Measurements from ENCODE around the gene UNC119. TPM values are rescaled to one million over a fixed set of nuclear protein-coding genes. Genes with fewer than 3 reads are reported as not detected.
"Not testable (repeated sequence)": the region's sequence is repeated elsewhere in the genome, so short reads cannot be mapped to it uniquely, and the experiment has no call there.

UNC119 gene
- total RNA-seq, 4 donors from 2014 or later, result 17.4 to 25.3 (median 21.1) TPM

DNA sequence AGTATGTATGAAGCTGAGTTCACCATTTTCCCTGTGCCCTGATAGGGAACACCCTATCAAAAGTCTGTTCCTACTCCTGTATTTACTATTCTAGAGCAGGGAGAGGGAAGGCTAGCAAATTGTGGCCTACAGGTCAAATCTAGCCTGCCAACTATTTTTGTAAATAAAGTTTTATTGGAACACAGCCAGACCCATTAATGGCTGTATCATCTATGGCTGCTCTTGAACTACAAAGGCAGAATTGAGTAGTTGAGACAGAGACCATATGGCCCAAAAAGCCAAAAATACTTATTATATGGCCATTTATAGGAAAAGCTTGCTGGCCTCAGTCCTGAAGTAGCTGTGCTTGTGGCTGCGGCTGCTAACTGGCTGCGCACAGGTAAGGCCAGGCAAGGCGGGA is 28.5 kb upstream of the UNC119 start:
- Histone ChIP-seq H3K27me3 (no peaks in the 10 kb centered on the region), H3K4me3 (no peak overlapping the region), H3K27ac (no peak overlapping the region), H3K36me3 (peaks cover 8 to 63% (median 10%) of the 10 kb centered on the region in 3 donors), H3K9me3 (no peaks in the 10 kb centered on the region), H3K4me1 (peaks cover 6 to 12% (median 6%) of the 10 kb centered on the region in 3 donors)
- TF ChIP-seq CTCF (IDR thresholded peaks at IDR 0.05), result no peak
- no peak for TF ChIP-seq POLR2A (IDR thresholded peaks at IDR 0.05)
- DNase-seq, result no peak
- 94 to 100% methylated on average over 3 of the region's 3 CpGs for WGBS, 2 donors
- intact Hi-C loops (cut with DNase I), result no loop called here

DNA sequence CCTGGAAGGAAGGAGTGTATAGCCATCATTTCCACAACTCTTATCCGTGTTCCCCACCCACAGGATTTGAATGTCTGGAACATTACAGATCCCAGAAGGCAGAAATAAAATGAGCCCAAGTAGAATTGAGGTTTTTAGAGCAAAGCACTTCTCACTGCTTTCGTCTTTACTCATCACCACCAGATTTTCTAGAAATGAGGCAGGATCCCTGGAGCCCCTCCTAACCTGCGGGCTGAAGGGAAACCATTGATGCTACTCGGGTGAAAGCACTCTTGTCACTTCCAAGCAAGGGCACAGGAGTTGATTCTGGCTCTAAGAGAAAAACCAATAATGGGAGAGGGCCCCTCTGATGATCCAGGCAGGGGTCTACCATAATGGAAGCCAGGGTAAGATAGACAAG is 27.1 kb upstream of the UNC119 start:
- Histone ChIP-seq H3K9me3 (no peaks in the 10 kb centered on the region), H3K27me3 (no peaks in the 10 kb centered on the region), H3K27ac (no peak overlapping the region), H3K4me3 (no peak overlapping the region), H3K4me1 (peaks cover 6 to 20% (median 6%) of the 10 kb centered on the region in 3 donors), H3K36me3 (peaks cover 7 to 51% (median 8%) of the 10 kb centered on the region in 3 donors)
- intact Hi-C loops (cut with DNase I), result no loop called here
- TF ChIP-seq CTCF (IDR thresholded peaks at IDR 0.05) (no peak), POLR2A (IDR thresholded peaks at IDR 0.05) (no peak)
- no peak for DNase-seq
- WGBS, 2 donors, result 74 to 97% methylated on average over 4 of the region's 4 CpGs

- 89 to 91% methylated on average over 4 of the region's 8 CpGs for WGBS, 2 donors
- no peaks in the 10 kb centered on the region for H3K27me3 ChIP-seq
- H3K9me3 ChIP-seq, result no peaks in the 10 kb centered on the region
- no peak overlapping the region for H3K27ac ChIP-seq
- peaks cover 0 to 50% (median 0%) of the 10 kb centered on the region in 3 donors for H3K36me3 ChIP-seq
- no peak for DNase-seq
- peaks cover 6 to 20% (median 6%) of the 10 kb centered on the region in 3 donors for H3K4me1 ChIP-seq
- intact Hi-C loops (cut with DNase I), result no loop called here
- TF ChIP-seq POLR2A (IDR thresholded peaks at IDR 0.05), result no peak
- TF ChIP-seq CTCF (IDR thresholded peaks at IDR 0.05), result no peak
- no peak overlapping the region for H3K4me3 ChIP-seq
These were observed 26.1 kb upstream of the UNC119 start for GRCh38 chr17:28578246-28579195.

DNA sequence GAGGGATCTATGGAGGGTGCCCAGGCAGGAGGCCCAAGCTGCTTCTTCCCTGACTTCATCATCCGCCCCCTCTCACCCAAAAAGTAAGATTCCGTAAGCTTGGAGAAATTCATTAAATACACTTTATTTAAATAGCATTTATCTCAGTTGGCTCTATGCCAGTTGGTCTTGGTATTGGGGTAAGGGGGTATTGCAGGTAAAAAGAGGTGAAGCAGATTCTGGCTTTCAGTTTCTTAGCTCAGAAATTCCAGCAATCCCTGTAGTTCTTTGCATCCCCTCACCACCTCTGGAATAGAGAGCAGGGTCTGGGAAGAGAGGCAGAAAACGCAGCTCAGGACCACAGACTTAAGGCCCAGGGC is 25.0 kb upstream of the UNC119 start:
- WGBS, 2 donors, result 81 to 97% methylated on average over 3 of the region's 3 CpGs
- intact Hi-C loops (cut with DNase I), result no loop called here
- Histone ChIP-seq H3K27me3 (no peaks in the 10 kb centered on the region), H3K36me3 (peaks cover 0 to 39% (median 0%) of the 10 kb centered on the region in 3 donors), H3K4me3 (peak overlapping the region in 1 of 4 donors; percentile 31), H3K27ac (peak overlapping the region in 2 of 4 donors; percentile 69 to 71), H3K9me3 (no peaks in the 10 kb centered on the region), H3K4me1 (peaks cover 6 to 24% (median 8%) of the 10 kb centered on the region in 3 donors)
- TF ChIP-seq CTCF (IDR thresholded peaks at IDR 0.05), result no peak
- no peak for DNase-seq

- WGBS, 2 donors, result 12 to 13% methylated on average over 8 to 11 of the region's 26 CpGs
- Histone ChIP-seq H3K27me3 (no peaks in the 10 kb centered on the region), H3K36me3 (peaks cover 0 to 34% (median 0%) of the 10 kb centered on the region in 3 donors), H3K4me3 (peak within 1 kb of the TSS in 3 of 4 donors; percentile 31 to 62 (median 40)), H3K27ac (peak within 1 kb of the TSS in 3 of 4 donors; percentile 63 to 71 (median 69)), H3K4me1 (peaks cover 6 to 29% (median 14%) of the 10 kb centered on the region in 3 donors), H3K9me3 (no peaks in the 10 kb centered on the region)
- intact Hi-C loops (cut with DNase I), result no loop called here
- peak; percentile 81 for DNase-seq
- TF ChIP-seq POLR2A (IDR thresholded peaks at IDR 0.05) (peak in 3 of 4 donors; percentile 81 to 93 (median 83)), CTCF (IDR thresholded peaks at IDR 0.05) (no peak)
These were observed 24.5 kb upstream of the UNC119 start, which contains the start of gene ALDOC for GRCh38 chr17:28576758-28577465. Gene ALDOC (minus strand): TSS chr17:28576895. CDS start chr17:28575532, 1,363 bp downstream.

GRCh38 chr17:28576016-28576415 is 23.6 kb upstream of the UNC119 start:
- H3K9me3 ChIP-seq; H3K27me3 ChIP-seq; intact Hi-C loops (cut with DNase I); H3K27ac ChIP-seq; DNase-seq: not testable (repeated sequence)
- Histone ChIP-seq H3K4me1 (peaks cover 6 to 32% (median 14%) of the 10 kb centered on the region in 3 donors), H3K4me3 (peak overlapping the region in 1 of 4 donors; percentile 10), H3K36me3 (peaks cover 0 to 33% (median 0%) of the 10 kb centered on the region in 3 donors)
- 60 to 71% methylated on average over 3 of the region's 3 CpGs for WGBS, 2 donors
